GM19397 (cell line): ENCODE measurements around the gene NR5A2.
"Not testable (repeated sequence)": the region's sequence is repeated elsewhere in the genome, so short reads cannot be mapped to it uniquely, and the experiment has no call there.

Experiments used
- ATAC-seq: cut with Tn5 transposase; IDR thresholded peaks from one replicate; pipeline ENCODE4 v1.9.1; 2021; ENCODE audit warnings: mild to moderate bottlenecking, moderate library complexity; ENCODE audit not compliant: unreplicated experiment

The NR5A2 gene

GRCh38 chr1:200187332-200187731 is 159.8 kb downstream of the NR5A2 start:
- ATAC-seq, result not testable (repeated sequence)

- ATAC-seq, result no peak
These were observed 164.5 kb downstream of the NR5A2 start for GRCh38 chr1:200191993-200192392.

- no peak for ATAC-seq
These were observed 167.0 kb downstream of the NR5A2 start for GRCh38 chr1:200194477-200194876.

- no peak for ATAC-seq
These were observed 170.7 kb downstream of the NR5A2 start for GRCh38 chr1:200198236-200198635.

- ATAC-seq, result no peak
These were observed 177.9 kb downstream of the NR5A2 start for GRCh38 chr1:200205216-200205995.

- no peak for ATAC-seq
These were observed 178.8 kb downstream of the NR5A2 start for GRCh38 chr1:200206340-200206739.

- no peak for ATAC-seq
These were observed 179.3 kb downstream of the NR5A2 start for GRCh38 chr1:200206761-200207160.

GRCh38 chr1:200207711-200208126 is 180.2 kb downstream of the NR5A2 start:
- ATAC-seq, result peak; percentile 68

GRCh38 chr1:200211157-200211556 is 183.6 kb downstream of the NR5A2 start:
- no peak for ATAC-seq

- no peak for ATAC-seq
These were observed 185.9 kb downstream of the NR5A2 start for GRCh38 chr1:200213392-200213791.

GRCh38 chr1:200213921-200214320 is 186.4 kb downstream of the NR5A2 start:
- ATAC-seq, result no peak

- no peak for ATAC-seq
These were observed 187.8 kb downstream of the NR5A2 start for GRCh38 chr1:200215350-200215749.

- no peak for ATAC-seq
These were observed 190.2 kb downstream of the NR5A2 start for GRCh38 chr1:200217703-200218102.

- ATAC-seq, result no peak
These were observed 194.2 kb downstream of the NR5A2 start for GRCh38 chr1:200221614-200222282.

GRCh38 chr1:200223207-200223606 is 195.7 kb downstream of the NR5A2 start:
- ATAC-seq, result no peak

- ATAC-seq, result no peak
These were observed 196.1 kb downstream of the NR5A2 start for GRCh38 chr1:200223613-200224012.

- ATAC-seq, result no peak
These were observed 196.8 kb downstream of the NR5A2 start for GRCh38 chr1:200224315-200224714.

GRCh38 chr1:200226268-200226968 is 198.9 kb downstream of the NR5A2 start:
- no peak for ATAC-seq

GRCh38 chr1:200226969-200227303 is 199.4 kb downstream of the NR5A2 start:
- no peak for ATAC-seq
